Bronchial epithelial cell (primary cell): ENCODE measurements around the gene CFH. TPM values are rescaled to one million over a fixed set of nuclear protein-coding genes. Genes with fewer than 3 reads are reported as not detected.
"Not testable (repeated sequence)": the region's sequence is repeated elsewhere in the genome, so short reads cannot be mapped to it uniquely, and the experiment has no call there.

Experiments
- DNase-seq: peaks from one replicate; pipeline ENCODE4 v3.0.0-alpha.2; 2010; ENCODE audit warnings: low read depth
- FAIRE-seq: peaks from 2 replicates; lab custom pipeline; 2011; peaks lifted over from hg19 to GRCh38; lab: Jason Lieb, UNC
- H3K27me3 ChIP-seq: 2 replicates; pipeline ENCODE4 v1.5.1; 2011; ENCODE audit warnings: low read length; ENCODE audit not compliant: control insufficient read depth, insufficient read depth
- H3K36me3 ChIP-seq: 2 replicates; pipeline ENCODE4 v1.5.1; 2011; ENCODE audit warnings: low read length; ENCODE audit not compliant: control insufficient read depth, insufficient read depth
- H3K4me3 ChIP-seq: 2 replicates; pipeline ENCODE4 v1.5.1; 2011; ENCODE audit warnings: mild to moderate bottlenecking, low read depth, low read length, control low read depth
- CTCF ChIP-seq: IDR thresholded peaks from 2 replicates; pipeline ENCODE4 v1.5.1; 2011; ENCODE audit warnings: mild to moderate bottlenecking, moderate library complexity, low read length, control low read depth, inconsistent platforms; ENCODE audit not compliant: insufficient read depth, severe bottlenecking
- total RNA-seq: library from RNA; depleted of rRNA; stranded (reverse); fragments of >200 nt; gene quantifications from 2 replicates; pipeline ENCODE4 v1.2.1, GENCODE V29; 2014

Gene CFH
- total RNA-seq, 1 donor from 2014 or later: 22.9 TPM

GRCh38 chr1:196774175-196774574, 122.3 kb downstream of the CFH start:
- Histone ChIP-seq H3K27me3 (no peaks in the 10 kb centered on the region), H3K36me3 (no peaks in the 10 kb centered on the region), H3K4me3 (no peak overlapping the region)
- no peak for FAIRE-seq
- no peak for TF ChIP-seq CTCF
- DNase-seq: no peak

GRCh38 chr1:196774603-196775002, 122.8 kb downstream of the CFH start, which contains the start of gene CFHR3:
TSS of gene CFHR3 (plus strand) at chr1:196774840. CDS start at chr1:196774887, 47 bp downstream.
- Histone ChIP-seq H3K27me3 (no peaks in the 10 kb centered on the region), H3K4me3 (no peak within 1 kb of the TSS), H3K36me3 (no peaks in the 10 kb centered on the region)
- TF ChIP-seq CTCF: no peak
- FAIRE-seq (no peak), DNase-seq (no peak)

- FAIRE-seq: no peak
Observed at GRCh38 chr1:196777603-196778002, 125.8 kb downstream of the CFH start.

GRCh38 chr1:196779093-196779492, 127.2 kb downstream of the CFH start:
- Histone ChIP-seq H3K4me3 (no peak overlapping the region), H3K36me3 (no peaks in the 10 kb centered on the region), H3K27me3 (no peaks in the 10 kb centered on the region)
- peak; percentile 2 for DNase-seq
- no peak for TF ChIP-seq CTCF
- no peak for FAIRE-seq

More at GRCh38 chr1:196777603-196778002, 125.8 kb downstream of the CFH start:
- DNase-seq: no peak
- H3K36me3 ChIP-seq: no peaks in the 10 kb centered on the region
- no peak overlapping the region for H3K4me3 ChIP-seq
- no peaks in the 10 kb centered on the region for H3K27me3 ChIP-seq
- no peak for TF ChIP-seq CTCF

- H3K4me3 ChIP-seq, FAIRE-seq, H3K27me3 ChIP-seq, H3K36me3 ChIP-seq: not testable (repeated sequence)
- peak; percentile 36 for DNase-seq
Observed at GRCh38 chr1:196791252-196791651, 139.4 kb downstream of the CFH start.

GRCh38 chr1:196794103-196794502, 142.3 kb downstream of the CFH start:
- FAIRE-seq, DNase-seq, H3K27me3 ChIP-seq, H3K36me3 ChIP-seq, H3K4me3 ChIP-seq: not testable (repeated sequence)

Other genes starting within 250 kb of the CFH start
- gene KCNT2, start 43.6 kb upstream of the CFH start, total RNA-seq: under 0.01 and 0.38 TPM in 2 replicates
- not detected in 2 replicates for gene CFHR3, start 122.8 kb downstream of the CFH start, total RNA-seq
- gene CFHR1, start 167.7 kb downstream of the CFH start, total RNA-seq: not detected in 2 replicates
- not detected in 2 replicates for gene CFHR4, start 236.0 kb downstream of the CFH start, total RNA-seq